GM19438 (cell line): ENCODE data around the gene KRT74.

Experiments
- ATAC-seq: cut with Tn5 transposase; IDR thresholded peaks from one replicate; pipeline ENCODE4 v1.9.1; 2021; ENCODE audit warnings: low read depth; ENCODE audit not compliant: unreplicated experiment

KRT74 gene

DNA sequence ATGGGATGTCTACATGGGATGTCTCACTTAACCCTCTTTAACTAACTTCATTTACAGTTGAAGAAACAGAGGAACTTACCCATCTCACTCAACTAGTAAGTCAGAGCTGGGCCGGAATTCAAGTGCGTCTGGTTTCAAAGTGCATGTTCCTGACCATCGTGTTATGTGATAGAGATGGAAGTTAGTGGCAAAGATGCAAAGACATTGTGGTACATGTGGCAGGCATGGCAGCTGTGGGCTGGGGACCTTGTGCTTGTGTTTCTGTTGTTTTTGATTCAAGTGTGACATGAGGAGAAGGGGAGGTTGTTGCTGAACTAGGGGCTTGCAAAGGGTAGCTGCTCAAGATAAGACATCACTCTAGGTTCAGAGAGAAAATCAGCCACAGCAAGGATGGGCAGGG lies 2.3 kb upstream of the KRT74 start:
- no peak for ATAC-seq

DNA sequence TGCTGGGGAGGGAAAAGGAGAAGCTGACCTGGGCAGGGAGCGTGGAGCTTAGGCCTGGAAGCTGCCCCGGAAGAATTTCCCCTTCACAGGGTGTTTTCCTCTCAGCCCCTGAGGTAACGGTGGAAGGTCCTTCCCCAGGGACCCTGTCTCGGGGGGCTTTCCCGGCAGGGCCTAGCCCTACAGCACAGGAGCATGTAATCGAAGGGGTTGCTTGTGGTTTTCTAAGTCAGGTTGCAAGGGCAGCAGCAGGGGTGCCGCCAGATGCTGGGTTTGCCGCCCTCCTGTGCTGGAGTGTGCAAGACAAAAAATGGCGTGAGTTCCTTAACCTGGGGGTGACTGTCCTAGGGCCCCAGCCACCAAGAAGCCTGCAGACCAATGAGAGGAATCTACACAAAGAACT lies 1.6 kb upstream of the KRT74 start:
- ATAC-seq, result no peak

DNA sequence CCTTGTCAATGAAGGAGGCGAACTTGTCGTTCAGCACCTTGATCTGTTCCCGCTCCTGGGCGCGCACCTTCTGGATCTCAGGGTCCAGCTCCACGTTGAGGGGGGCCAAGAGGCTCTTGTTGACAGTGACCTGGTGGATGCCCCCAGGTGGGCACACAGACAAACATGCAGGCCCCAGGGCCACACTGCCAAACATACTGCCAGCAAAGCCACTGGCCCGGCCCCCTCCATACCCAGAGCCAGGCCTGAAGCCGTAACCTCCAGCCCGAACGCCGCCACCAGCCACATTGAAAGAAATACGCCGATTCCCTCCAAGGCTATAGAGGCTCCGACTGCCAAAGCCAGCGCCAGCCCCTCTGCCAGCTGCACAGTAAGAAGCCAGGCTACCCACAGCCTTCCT lies 337 bp downstream of the KRT74 start:
- no peak for ATAC-seq

DNA sequence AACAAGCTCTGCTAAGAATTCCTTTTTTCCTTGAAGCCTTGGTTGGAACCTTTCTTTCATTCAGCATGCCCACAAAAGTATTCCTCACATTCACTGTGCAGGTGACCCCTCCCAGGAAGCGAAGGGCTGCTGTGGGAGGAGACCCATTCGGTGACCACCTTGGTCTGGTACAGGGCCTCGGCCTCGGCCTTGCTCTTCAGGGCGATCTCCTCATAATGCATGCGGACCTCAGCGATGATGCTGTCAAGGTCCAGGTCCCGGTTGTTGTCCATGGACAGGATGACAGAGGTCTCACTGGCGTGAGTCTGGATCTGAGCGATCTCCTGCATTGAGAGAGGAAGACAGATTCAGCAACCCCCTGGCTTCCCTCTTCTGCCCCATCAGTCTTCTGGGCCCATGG lies 3.1 kb downstream of the KRT74 start:
- ATAC-seq, result no peak

DNA sequence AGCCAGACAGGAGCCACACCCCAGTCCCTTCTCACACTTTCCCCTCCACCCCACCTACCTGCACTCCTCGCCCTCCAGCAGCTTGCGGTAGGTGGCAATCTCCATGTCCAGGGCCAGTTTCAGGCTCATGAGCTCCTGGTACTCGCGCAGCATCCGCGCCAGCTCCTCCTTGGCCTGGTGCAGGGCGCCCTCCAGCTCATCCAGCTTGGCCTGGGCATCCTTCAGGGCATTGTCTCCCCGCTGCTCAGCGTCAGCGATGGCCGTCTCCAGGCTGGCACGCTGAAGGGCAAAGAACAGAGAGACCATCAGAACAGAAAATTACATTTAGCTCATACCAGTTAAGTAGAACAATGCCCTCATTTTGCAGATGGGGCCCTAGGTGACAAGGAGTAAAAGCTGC lies 5.5 kb downstream of the KRT74 start:
- ATAC-seq, result no peak

DNA sequence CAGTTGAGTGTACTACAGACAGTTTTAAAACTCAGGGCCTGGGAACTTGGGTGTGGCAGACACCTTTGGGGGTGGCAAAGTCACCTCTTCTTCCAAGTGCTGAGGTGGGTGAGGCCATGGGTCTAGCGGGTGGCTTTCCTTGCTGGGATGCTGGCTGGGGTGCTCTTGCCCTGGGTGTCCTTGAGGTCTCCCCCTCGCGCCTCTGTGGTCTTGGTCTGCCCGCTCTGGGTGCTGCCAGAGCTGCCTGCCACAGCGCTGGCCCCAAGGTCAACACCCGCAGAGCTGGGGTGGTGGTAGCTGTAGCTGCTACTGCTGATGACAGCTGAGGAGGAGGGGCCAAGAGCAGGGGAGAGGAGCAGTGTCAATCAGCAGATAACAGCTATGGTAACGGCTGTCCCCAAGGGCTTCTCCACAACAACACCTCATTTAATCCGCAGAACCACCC lies 6.8 kb downstream of the KRT74 start:
- ATAC-seq, result no peak

DNA sequence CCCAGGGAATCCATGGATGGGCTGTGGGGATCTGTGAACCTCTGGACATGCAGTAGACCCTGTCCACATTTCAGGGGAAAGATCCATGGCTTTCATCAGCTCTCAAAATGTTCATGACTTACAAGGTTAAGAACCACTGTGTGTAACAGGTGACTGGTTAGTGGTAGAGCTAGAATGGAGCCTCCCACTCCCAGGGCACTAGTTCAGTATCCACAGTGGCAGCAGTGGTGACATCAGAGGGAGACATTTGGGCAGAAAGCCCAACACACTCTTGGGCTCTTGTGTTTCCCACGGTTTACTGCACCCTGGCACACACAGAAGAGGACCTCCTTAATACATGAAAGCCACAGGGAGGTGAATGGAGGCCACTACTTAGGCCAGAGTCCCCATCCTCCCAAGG lies 9.1 kb downstream of the KRT74 start:
- no peak for ATAC-seq

DNA sequence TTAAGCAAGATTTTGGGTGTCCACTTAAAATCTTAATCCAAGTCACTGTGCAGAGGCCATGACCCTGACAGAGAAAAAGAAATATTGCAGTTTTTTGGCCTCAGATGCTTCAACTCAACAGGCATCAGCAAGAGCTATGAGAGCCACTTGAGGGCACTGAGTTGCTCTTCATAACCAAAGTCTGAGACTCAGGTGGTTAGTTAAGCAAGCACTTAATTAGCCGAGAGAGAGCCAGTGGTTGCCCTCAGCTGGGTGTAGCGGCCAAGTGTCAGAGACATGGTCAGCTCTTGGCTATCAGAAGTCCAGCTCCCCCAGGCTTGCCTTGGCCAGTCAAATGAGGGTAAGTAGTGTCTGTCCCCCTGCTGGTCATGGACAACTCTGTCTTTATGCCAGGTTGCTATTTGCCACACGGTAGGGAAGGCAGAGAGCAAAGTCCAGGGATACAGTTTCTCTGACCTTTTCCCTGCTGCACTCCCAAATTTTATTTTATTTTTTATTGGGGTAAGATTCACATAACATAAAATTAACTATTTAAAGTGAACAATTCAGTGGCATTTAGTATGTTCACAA lies 11.7 kb downstream of the KRT74 start:
- no peak for ATAC-seq

DNA sequence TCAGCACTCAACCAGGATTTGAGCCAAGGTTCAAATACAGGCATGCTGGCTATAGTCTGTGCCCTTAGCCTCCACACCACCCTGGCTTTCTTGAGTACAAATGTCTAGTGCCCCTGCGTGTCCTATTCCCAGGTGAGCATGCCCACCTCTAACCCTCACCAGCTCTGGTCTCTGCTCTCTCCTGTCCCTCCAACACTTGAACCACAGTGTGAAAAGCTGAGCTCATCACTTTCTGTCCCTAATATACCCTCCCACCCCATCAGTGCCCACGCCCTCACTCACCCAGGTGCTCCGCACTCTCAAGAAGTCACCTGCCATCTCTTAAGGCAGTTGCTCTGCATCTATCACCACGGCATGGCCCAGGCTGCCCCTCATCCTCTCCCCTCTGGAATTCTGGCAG lies 13.7 kb downstream of the KRT74 start:
- no peak for ATAC-seq

DNA sequence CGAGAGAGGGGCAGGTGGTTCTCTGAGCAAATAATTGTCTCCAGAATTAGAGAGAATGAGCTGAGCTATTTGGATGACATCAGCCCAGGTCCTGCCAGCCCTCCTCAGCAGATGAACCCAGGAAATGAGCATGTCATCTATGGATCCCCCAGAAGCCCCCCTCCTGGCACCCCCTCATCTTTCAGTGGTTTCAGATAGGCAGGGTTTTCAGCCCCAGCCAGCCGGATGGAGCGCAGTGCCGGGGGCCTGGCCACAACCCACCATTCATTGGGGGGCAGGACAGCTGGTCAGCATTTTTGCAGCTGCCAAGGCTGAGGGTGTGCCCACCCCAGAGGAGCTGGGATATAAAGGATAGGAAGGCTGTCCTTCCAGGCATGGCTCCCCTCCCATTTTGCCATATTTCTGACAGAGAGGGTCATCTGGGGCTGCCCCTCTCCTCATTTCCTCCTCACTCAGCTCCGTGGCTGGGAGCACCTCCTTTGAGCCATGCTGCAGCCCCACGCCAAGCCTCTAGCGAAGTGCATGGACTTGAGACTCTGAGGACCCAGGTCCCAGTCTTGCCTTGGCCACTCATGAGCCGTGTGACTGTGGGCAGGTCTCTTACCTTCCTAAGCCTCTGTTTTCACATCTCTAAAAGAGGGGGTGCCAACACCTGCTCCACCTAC lies 14.7 kb downstream of the KRT74 start:
- no peak for ATAC-seq

DNA sequence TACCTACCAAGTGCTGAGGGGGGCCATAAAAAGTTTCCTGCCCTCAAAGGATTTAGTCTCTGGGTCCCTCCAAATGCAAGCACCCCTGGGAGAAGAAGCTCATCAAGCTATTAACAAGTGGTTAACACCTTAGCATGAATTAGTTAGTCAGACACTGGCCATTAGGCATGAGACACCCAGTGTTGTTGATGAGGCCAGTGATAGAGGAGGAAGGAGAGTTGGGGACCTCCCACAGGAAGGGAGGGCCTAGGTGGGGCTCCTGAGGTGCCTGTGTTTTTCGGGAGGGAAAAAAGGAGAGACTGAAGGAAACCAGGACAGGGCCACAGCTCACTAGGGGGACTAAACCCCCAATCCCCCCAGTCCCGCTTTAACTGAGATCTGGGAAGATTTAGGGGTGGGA lies 16.2 kb downstream of the KRT74 start:
- no peak for ATAC-seq

DNA sequence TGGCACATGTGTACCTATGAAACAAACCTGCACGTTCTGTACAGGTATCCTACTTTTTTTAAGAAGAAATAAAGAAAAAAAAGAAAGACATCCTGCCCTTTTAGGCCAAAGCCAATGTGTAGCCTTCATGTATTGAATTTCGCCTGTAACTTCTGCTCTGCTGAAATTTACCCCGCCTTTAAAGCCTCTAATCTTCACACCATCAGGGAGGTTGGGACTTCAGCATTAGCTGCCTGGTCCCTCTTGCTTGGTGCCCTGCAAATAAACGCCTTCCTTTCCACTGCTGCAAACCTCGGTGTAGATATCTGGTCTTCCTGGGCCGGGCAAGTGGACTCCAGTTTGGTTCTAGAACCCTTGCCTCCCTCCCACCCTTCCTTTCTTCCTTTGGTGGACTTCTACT lies 18.1 kb downstream of the KRT74 start:
- no peak for ATAC-seq

DNA sequence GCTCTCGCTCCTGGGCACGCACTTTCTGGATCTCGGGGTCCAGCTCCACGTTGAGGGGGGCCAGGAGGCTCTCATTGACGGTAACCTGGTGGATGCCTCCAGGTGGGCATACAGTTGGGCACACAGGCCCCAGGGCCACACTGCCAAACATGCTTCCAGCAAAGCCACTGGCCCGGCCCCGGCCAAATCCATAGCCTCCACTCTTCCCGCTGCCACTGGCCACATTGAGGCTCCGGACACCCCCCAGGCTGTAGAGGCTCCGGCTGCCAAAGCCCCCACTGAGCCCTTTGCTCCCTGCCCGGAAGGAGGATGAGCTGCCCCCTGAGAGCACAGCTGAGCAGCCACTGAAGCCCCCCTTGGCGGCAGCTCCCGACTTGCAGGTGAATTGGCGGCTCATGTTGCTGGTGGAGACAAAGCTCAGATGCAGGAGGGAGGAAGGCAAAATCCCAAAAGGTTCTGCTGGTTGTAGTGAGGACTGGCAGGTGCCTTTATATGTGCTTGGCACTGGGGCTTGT lies 20.9 kb downstream of the KRT74 start, which contains the start of gene KRT71:
TSS of gene KRT71 (minus strand) at position 465 of the 515 bp plus-strand sequence. CDS start at position 397, 68 bp downstream.
- ATAC-seq, result no peak

DNA sequence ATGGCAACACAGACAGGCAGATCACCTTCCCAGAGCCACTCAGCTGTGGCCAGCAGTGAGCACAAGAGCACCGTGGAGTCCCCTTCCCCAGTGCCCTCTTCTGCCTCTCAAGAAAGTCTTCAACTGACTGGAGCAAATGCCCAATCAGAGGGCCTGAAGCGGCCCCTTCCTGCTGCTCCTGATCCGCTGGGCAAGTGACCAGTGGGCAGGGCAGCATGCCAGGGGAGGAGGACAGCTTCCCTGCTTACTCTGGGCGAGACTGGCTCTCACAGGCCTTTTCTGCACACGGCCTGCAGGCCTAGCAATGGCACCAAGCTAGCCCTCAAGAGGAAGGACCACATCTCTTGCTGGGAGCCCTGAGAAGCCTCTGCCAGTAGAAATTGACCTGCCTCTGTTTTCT lies 21.6 kb downstream of the KRT74 start:
- ATAC-seq, result no peak

DNA sequence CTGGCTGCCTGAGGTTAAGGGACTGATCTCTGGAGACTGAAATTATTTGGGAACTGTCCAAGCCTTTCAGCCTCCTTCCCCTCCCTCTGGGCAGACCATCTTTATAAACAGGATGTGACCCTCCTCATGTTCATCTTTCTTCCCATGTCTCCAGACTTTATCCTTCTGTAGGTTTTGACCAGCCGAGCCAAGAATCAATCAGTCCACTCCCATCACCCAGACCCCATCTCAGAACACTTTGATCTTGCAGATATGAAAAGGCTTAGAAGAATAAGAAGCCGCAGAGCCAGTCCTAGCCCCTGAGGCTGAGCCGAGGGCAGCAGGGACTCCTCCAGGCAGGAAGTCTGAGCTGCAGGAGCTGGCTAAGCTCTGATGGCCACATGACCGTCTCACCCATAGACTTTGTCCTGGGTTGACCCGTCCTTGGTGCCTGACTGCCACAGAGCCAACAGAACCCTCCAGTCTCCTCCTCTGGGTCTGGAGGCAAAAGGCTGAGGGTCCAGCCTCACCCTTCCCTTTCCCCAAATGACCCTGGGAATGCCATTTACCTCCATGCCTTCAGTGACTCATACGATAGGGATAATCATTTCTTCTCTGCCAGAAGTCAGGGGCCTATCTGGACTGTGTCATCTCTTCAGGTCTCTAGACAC lies 22.3 kb downstream of the KRT74 start:
- ATAC-seq, result no peak

DNA sequence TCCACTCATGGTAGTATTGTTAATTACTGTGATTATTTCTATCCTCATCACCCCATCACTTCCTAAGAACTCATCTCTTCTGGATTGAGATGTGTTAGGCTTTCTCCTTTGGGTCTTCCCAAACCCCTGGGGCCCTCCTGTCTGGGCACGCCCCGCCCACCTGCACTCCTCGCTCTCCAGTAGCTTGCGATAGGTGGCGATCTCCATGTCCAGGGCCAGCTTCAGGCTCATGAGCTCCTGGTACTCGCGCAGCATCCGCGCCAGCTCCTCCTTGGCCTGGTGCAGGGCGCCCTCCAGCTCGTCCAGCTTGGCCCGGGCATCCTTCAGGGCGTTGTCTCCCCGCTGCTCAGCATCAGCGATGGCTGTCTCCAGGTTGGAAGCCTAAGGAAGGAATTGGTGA lies 27.5 kb downstream of the KRT74 start:
- no peak for ATAC-seq

DNA sequence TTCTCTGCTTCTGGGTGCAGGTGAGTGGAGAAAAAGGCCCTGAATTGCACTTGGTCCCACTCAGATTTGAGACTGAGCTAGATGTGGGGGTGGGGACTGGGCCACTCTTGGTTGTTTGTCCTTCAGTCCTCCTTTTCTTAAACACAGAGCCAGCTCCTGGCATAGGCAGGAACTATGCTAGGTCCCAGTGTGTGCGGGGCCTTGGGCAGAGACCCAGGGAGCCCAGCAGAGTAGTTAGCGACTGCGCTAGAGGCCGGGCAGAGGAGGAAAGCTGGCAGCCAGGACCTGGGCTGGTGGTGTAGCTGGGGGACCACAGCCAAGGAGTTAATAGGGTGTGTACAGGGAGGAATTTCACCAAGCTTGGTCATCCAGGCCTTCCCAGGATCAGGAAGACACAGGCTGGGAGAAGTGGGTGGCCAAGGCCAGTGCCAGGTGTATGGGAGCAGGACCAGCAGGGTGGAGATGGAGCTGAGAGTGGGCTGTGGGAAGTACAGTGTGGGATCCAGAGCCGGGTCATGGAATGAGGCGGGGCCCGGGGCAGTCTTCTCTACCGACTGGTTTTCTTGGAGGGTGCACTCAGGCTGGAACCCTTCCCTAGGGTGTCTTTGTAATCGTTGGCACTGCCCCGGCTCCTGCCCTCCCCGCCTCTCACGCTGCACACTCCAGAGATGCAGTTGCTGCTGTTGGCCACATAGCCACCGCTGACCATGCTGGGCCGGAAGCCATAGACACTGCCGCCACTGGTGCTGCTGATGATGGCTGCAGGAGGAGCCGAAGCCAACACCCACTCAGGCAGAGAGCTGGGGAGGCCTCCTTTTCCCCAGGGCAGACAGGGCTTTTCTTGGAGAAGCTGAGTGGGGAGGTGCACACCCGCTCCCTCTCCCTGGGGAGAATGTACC lies 29.4 kb downstream of the KRT74 start:
- no peak for ATAC-seq

DNA sequence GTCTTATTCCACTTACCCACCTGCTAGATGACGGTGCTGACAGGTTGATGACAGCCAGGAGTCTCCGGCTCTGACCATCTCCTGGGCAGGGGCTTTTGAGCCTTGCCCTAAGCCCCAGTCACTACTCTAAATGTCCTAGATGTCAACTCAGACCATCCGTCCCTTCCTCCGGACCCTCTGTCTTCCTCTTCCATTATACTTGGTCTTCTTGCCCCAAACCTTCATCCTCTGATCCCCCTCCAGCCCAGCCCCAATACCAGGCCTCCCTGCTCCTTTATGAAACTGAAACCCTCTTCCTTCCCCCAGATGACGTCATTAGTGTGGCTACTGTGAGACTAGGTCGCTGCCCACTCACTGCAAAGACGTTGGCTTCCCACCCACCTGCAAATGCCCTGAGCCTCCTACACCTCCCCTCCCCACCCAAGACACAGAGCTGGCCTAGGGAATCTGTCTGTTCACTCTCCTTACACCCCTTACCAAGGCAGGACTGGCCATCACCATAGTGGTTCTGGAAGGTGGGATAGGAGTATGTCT lies 30.8 kb downstream of the KRT74 start:
- ATAC-seq, result no peak

DNA sequence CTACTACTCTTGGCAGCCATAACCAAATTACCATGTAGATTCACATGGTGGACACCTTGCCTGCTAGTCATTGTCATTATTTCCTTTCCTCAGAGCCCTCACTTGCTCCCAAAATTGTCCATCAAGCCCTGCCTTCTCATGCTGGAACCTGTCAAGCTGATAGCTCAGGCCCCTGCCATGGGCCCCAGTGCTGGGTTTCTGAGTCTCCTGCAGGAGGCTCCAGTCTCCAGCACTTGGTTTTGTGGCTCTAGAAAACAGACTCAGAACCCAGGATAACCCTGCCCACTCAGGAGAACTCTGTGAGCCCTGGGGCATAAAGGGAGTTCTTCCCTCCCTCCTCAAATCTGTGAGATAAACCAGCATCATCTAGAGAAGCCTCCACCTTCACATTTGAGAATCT lies 31.5 kb downstream of the KRT74 start:
- no peak for ATAC-seq

DNA sequence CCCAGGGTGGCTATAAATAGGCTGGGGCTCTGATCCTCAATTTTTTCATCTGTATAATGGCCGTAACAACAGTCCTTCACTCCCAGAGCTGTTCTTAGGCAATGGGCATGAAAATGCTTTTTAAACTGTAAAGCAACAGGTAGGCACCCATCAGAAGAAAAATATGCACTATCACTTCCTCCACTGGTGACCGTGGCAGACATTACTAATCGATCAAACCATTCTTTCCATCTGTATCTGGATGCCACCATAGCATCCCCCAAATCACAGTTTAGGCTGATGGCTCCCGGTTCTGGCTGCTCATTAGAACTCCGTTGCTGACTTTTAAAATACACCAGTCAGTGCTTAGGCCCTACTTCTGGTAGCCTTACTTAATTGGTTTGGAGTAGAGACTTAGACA lies 31.9 kb downstream of the KRT74 start:
- ATAC-seq, result no peak

DNA sequence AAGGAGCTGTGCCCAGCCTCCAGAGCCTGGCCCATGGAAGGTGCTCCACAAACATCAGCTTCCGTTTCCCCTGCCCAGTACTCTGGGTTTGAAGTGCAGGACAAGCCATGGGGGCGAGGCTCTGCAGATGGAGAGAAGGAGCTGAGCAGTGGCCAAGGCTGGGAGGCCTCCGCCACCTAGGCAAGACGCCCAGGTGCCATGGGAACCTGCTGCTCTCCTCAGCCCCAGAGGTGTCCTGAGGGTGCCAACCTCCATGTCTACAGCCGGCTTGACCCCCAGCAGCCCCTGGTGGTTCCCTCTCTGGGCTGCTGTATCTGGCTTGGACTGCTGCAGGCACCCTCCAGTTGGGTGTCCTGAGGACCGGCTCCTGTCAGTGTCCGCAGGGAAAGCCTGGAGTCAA lies 33.1 kb downstream of the KRT74 start:
- no peak for ATAC-seq
